Measurements from ENCODE around the gene TDRD10. TPM values are rescaled to one million over a fixed set of nuclear protein-coding genes. Genes with fewer than 3 reads are reported as not detected.

TDRD10 gene
- total and polyA plus RNA-seq, 2 of the 8 experiments (the other 6 are each of a cell fraction or from before 2014, with no cell fraction given): 0.15 to 0.27 TPM

GRCh38 chr1:154496383-154496782 is 5.6 kb upstream of the TDRD10 start (continued):
- TF ChIP-seq ATF2 (IDR thresholded peaks at IDR 0.05; ENCODE audit: low read length) (no peak), FOSL1 (IDR thresholded peaks at IDR 0.05; ENCODE audit: insufficient read depth, low read depth, low read length) (no peak), CEBPB (IDR thresholded peaks at IDR 0.05; ENCODE audit: low read depth, low read length) (no peak), HDAC2 (IDR thresholded peaks at IDR 0.05; ENCODE audit: borderline replicate concordance in 1 of 2, low read depth in 2 of 2, low read length in 2 of 2) (no peak), TBP (IDR thresholded peaks at IDR 0.05; ENCODE audit: low read depth, low read length) (no peak), TAF1 (IDR thresholded peaks at IDR 0.05; ENCODE audit: low read depth, low read length) (no peak), SRF (IDR thresholded peaks at IDR 0.05; ENCODE audit: low read depth, low read length) (no peak), SAP30 (IDR thresholded peaks at IDR 0.05; ENCODE audit: insufficient read depth, insufficient replicate concordance, low read length) (no peak)

All from H1 (cell line).